Measurements from ENCODE around the gene CTNNB1. TPM values are rescaled to one million over a fixed set of nuclear protein-coding genes. Genes with fewer than 3 reads are reported as not detected.

Gene CTNNB1
- total and polyA plus RNA-seq, 2 of the 4 experiments (the other 2 are of a cell fraction): 364 to 1,677 TPM

GRCh38 chr3:41216422-41216821, 17.1 kb downstream of the CTNNB1 start:
- BruUV-seq (replicated peaks): no TSS peak
- Histone ChIP-seq H3K14ac (replicated peaks; ENCODE audit: low read depth, low read length) (no peak overlapping the region), H3K27me3 (ENCODE audit: control insufficient read depth, insufficient read depth, low read length) (no peaks in the 10 kb centered on the region), H4K5ac (ENCODE audit: low read depth, low read length) (no peak overlapping the region), H2BK5ac (ENCODE audit: low read depth, low read length, poor library complexity, severe bottlenecking) (no peak overlapping the region), H2BK120ac (ENCODE audit: low read depth, low read length) (no peak overlapping the region), H2AK5ac (ENCODE audit: low read depth, low read length) (no peak overlapping the region), H3K9ac (ENCODE audit: low read depth, low read length) (no peak overlapping the region), H2AFZ (replicated peaks; ENCODE audit: low read length, poor library complexity) (no peak overlapping the region), H3K23ac (ENCODE audit: low read depth, low read length) (no peak overlapping the region), H3K27ac (ENCODE audit: insufficient read depth, low read length) (no peak overlapping the region), H2BK20ac (ENCODE audit: low read depth, low read length) (no peak overlapping the region), H3K9me3 (ENCODE audit: control insufficient read depth, insufficient read depth, low read length) (no peaks in the 10 kb centered on the region), H3K4me1 (ENCODE audit: control insufficient read depth, insufficient read depth, low read length) (peaks cover 2% of the 10 kb centered on the region), H3K79me1 (ENCODE audit: low read depth in 1 of 2, low read length in 2 of 2) (peaks cover 3 to 35% of the 10 kb centered on the region in 2 experiments; a peak in 3 of 4 replicates), H3K56ac (ENCODE audit: extremely low read depth, insufficient read depth, low read length) (no peak overlapping the region), H4K91ac (ENCODE audit: insufficient read depth, low read depth, low read length) (no peak overlapping the region), H2BK15ac (ENCODE audit: low read depth, low read length) (no peak overlapping the region), H3K4me3 (ENCODE audit: insufficient read depth, low read depth, low read length) (no peak overlapping the region), H3K18ac (ENCODE audit: low read depth, low read length) (no peak overlapping the region), H3K9me1 (ENCODE audit: insufficient read depth, low read length) (peaks cover 13% of the 10 kb centered on the region), H4K8ac (ENCODE audit: low read depth in 2 of 2, low read length in 2 of 2) (no peak overlapping the region), H2AK9ac (replicated peaks; ENCODE audit: low read depth, low read length, poor library complexity) (no peak overlapping the region), H4K20me1 (ENCODE audit: insufficient read depth, low read length) (peaks cover 92% of the 10 kb centered on the region), H3K4me2 (ENCODE audit: low read depth, low read length) (no peak overlapping the region), H3K4ac (ENCODE audit: low read depth, low read length) (no peak overlapping the region), H3K36me3 (ENCODE audit: control insufficient read depth, insufficient read depth, low read length) (no peaks in the 10 kb centered on the region)
- TF ChIP-seq SMC3 (IDR thresholded peaks at IDR 0.05; ENCODE audit: low read depth, low read length) (no peak), MXI1 (IDR thresholded peaks at IDR 0.05; ENCODE audit: borderline replicate concordance, low read depth, low read length) (no peak), RFX5 (IDR thresholded peaks at IDR 0.05; ENCODE audit: low read depth, low read length) (no peak), ELK1 (IDR thresholded peaks at IDR 0.05; ENCODE audit: borderline replicate concordance, low read depth, low read length) (no peak), CEBPB (IDR thresholded peaks at IDR 0.05; ENCODE audit: low read depth, low read length) (no peak), MAZ (IDR thresholded peaks at IDR 0.05; ENCODE audit: borderline replicate concordance, low read depth, low read length) (no peak), BHLHE40 (IDR thresholded peaks at IDR 0.05; ENCODE audit: low read depth, low read length) (no peak), RAD21 (IDR thresholded peaks at IDR 0.05; ENCODE audit: low read length) (no peak), CTCF (conservative IDR thresholded peaks at IDR 0.05; ENCODE audit: low read depth, low read length) (no peak), NFE2L2 (IDR thresholded peaks at IDR 0.05; ENCODE audit: low read depth, low read length) (no peak), POLR2A (IDR thresholded peaks at IDR 0.05; ENCODE audit: low read depth, low read length) (no peak), CHD1 (IDR thresholded peaks at IDR 0.05; ENCODE audit: low read depth, low read length) (no peak), RCOR1 (IDR thresholded peaks at IDR 0.05; ENCODE audit: insufficient replicate concordance, low read length) (no peak), MAFK (IDR thresholded peaks at IDR 0.05; ENCODE audit: low read depth, low read length) (no peak), FOS (IDR thresholded peaks at IDR 0.05; ENCODE audit: low read depth, low read length) (no peak), USF2 (IDR thresholded peaks at IDR 0.05; ENCODE audit: low read depth, low read length) (no peak)
- no CpG with 5 or more reads among the region's 2 CpGs for WGBS, 2 experiments (ENCODE audit: extremely low coverage in 2 of 2, insufficient read length in 1 of 2)
- dilution Hi-C loops (cut with HindIII; ENCODE audit: low sequenced_read_pairs, unreplicated experiment): no loop called here
- intact Hi-C loops (cut with micrococcal nuclease): no loop called here
- ATAC-seq (ENCODE audit: low read depth): no peak
- ChIA-PET CTCF (no interaction called here), POLR2A (ENCODE audit: unreplicated experiment) (no interaction called here)
- in situ Hi-C loops (cut with MboI; ENCODE audit: low sequenced_read_pairs): loop anchor here (25.0 kb wide), 1 partner anchor 471 kb away; no protein-coding TSS in a partner anchor
- DNase-seq: no peak
